Epithelial cell of proximal tubule (primary cell): Measurements from ENCODE around the gene BABAM2. TPM values are rescaled to one million over a fixed set of nuclear protein-coding genes. Genes with fewer than 3 reads are reported as not detected.

Experiments
- DNase-seq: peaks from one replicate; pipeline ENCODE4 v3.0.0-alpha.2; 2011; ENCODE audit warnings: low read depth
- H3K4me3 ChIP-seq: 2 replicates; pipeline ENCODE4 v1.5.1; 2011; ENCODE audit warnings: low read depth, mild to moderate bottlenecking, low read length
- total RNA-seq: library from RNA; depleted of rRNA; stranded (reverse); fragments of >200 nt; gene quantifications from 2 replicates; pipeline ENCODE4 v1.2.3, GENCODE V29; 2015
- TF ChIP-seq, protein P1 (sequence below): conservative IDR thresholded peaks from 2 replicates; pipeline ENCODE4 v1.5.1; 2012; ENCODE audit warnings: low read depth, mild to moderate bottlenecking, low read length

BABAM2 gene
- total RNA-seq, 1 donor from 2014 or later, result 23.6 TPM

DNA sequence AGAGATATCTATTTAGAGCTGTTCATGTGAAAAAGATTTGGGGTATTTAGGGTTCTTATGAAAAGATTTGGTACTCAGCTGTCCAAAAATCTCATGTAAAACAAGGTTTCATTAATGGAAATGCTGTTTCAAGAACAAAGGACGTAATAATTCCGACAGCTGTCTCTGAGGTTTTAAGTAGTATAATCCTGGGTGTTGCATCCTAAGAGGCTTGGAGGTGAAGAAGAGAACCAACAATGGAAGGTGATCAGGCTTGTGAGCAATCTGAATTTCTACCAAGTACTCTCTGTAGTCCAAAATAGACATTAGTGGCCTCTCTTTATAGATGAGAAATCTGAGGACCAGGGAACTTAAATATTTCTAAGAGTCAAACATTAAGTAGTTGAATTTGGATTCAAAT is 205.1 kb downstream of the BABAM2 start:
- TF ChIP-seq, protein P1, sequence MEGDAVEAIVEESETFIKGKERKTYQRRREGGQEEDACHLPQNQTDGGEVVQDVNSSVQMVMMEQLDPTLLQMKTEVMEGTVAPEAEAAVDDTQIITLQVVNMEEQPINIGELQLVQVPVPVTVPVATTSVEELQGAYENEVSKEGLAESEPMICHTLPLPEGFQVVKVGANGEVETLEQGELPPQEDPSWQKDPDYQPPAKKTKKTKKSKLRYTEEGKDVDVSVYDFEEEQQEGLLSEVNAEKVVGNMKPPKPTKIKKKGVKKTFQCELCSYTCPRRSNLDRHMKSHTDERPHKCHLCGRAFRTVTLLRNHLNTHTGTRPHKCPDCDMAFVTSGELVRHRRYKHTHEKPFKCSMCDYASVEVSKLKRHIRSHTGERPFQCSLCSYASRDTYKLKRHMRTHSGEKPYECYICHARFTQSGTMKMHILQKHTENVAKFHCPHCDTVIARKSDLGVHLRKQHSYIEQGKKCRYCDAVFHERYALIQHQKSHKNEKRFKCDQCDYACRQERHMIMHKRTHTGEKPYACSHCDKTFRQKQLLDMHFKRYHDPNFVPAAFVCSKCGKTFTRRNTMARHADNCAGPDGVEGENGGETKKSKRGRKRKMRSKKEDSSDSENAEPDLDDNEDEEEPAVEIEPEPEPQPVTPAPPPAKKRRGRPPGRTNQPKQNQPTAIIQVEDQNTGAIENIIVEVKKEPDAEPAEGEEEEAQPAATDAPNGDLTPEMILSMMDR, result no peak
- no peak overlapping the region for H3K4me3 ChIP-seq
- no peak for DNase-seq

DNA sequence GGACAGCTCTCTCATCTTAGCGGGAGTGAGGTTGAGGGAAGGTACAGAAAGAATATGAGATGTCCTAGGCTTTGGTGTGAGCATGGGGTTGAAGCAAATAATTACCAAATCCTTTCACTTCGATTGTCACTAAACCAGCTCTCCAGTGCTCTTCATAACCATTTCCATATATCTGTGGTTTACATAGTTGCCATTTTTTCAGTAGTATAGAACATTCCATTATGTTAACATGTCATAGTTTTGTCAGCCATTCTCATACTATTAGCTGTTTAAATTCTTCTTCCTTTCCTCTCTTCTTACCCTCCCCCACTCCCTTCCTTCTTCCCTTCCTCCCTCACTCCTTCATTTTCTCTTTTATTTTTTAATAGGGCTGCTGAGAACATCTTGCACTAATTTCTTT is 205.9 kb downstream of the BABAM2 start:
- TF ChIP-seq, protein P1, result no peak
- DNase-seq, result no peak
- no peak overlapping the region for H3K4me3 ChIP-seq

DNA sequence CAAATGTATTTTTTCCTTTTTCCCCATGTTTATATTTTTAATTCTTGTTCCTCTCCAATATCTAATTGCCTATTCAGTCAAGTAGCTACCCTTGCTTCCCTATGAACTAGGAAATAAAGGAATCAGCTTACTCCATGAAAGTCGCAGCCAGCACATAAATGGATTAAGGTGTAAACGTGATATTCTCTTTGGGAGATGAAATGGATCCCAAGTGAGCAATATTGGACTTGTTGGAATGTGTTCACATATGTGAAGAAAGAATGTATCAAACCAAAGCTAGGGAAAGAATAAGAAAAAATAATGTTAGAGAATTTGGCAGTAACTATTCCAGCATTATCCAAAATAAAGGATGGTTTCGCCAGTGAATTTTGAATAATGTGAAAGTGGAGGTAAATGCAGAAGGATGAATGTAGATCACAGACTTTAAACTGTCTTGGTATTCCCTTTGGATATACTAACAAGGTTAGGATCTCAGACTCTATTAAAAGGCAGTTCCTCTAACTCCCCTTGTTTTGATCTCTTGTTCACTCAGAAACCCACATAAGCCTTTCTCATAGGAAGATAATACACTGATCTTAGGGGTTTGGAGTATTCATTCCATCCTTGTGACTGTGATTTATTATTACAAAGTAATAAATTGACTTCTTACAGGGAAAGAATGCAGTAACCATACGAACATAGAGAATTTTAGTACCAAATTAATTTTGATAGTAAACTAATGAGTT is 208.1 kb downstream of the BABAM2 start:
- TF ChIP-seq, protein P1, result no peak

DNA sequence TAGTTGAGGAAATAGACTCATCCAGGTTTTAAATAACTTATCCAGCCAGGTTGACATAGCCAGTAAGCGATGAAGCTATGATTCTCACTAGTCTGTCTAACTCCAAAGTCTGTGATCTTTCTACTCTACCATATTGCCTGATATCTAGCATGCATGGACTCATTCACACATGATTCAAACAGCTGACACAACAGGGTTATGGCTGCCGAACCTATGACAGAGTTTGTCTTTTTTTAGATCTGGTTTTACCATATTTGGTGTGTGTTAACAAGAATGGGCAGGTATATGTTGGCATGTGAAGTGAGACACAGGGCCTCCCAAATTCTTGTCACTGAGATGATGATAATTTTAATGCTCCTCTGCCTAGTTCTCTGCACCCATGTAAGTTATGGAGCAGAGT is 210.6 kb downstream of the BABAM2 start:
- DNase-seq, result no peak
- H3K4me3 ChIP-seq, result no peak overlapping the region
- TF ChIP-seq, protein P1, result no peak

More for the DNA sequence above, 208.1 kb downstream of the BABAM2 start:
- no peak for DNase-seq
- H3K4me3 ChIP-seq, result no peak overlapping the region

DNA sequence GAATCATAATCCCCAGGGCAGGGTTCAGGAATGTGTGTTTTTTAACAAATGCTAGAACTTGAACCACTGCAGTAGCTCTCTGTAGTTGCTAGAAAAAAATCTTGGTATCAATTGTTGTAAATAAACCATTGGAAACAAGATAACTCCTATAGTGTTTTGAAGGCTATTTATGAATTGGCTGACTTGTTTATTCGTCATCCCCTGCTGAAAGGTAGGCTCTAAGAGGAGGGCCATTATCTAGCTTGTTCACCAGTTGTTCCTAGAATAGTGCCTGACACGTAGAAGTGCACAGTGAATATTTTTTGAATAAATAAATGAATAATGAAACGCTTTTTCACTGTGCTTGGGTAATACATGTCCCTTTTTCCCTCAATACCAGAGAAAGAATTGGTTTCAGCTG is 211.4 kb downstream of the BABAM2 start:
- TF ChIP-seq, protein P1, result no peak
- H3K4me3 ChIP-seq, result no peak overlapping the region
- DNase-seq, result no peak

DNA sequence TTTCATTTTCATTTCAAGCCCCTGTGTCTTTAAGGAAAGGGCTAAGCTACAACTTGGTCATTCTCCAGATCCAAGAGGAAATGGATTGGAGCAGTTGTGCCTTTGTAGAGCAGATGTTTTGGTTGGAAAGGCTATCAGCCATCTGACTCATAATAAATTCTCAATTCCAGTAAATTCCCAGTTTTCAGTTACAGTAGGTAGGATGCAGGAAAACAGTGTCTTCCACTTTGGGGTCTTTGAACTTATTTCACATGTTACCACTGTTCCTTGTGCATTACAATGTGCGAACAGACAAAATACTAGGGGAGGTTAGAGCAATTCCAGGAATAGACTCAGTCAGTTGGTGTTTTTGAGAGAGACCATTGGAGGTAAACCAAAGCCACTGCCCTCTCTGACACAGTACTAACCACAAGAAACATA is 211.9 kb downstream of the BABAM2 start:
- H3K4me3 ChIP-seq, result no peak overlapping the region
- no peak for DNase-seq
- TF ChIP-seq, protein P1, result no peak

DNA sequence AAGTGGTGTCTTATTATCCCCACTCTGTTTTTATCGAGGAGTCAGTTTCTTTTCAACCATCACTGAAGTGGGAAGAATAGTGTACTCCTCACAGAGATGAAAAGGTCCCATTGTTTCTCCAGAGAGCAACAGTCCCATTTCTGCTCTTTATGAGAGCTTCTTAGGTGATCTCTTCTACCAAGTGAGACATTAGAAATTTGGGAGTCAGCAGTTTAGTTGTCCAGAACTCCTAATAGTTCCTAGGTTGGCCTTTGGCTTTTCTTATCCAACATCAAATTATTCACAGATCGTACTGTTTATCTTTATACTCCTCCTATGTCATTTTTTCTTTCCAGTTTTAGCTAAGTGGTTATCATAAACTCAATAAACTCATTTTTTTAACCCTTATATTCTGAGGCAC is 213.1 kb downstream of the BABAM2 start:
- H3K4me3 ChIP-seq, result no peak overlapping the region
- DNase-seq, result no peak
- TF ChIP-seq, protein P1, result no peak
